SW 1271 (cell line): Measurements from ENCODE around the gene SRCAP.
"Not testable (repeated sequence)": the region's sequence is repeated elsewhere in the genome, so short reads cannot be mapped to it uniquely, and the experiment has no call there.

Source experiments
- DNase-seq, 2 experiments: peaks; one replicate each; lab custom pipeline; 2025; lab: John Stamatoyannopoulos, UW

The SRCAP gene

GRCh38 chr16:30663820-30664219, 35.2 kb upstream of the SRCAP start:
- no peak for DNase-seq

- DNase-seq, result no peak
Measured at GRCh38 chr16:30664616-30665109, 34.3 kb upstream of the SRCAP start.

- DNase-seq, result no peak
Measured at GRCh38 chr16:30665155-30665829, 33.7 kb upstream of the SRCAP start.

DNA sequence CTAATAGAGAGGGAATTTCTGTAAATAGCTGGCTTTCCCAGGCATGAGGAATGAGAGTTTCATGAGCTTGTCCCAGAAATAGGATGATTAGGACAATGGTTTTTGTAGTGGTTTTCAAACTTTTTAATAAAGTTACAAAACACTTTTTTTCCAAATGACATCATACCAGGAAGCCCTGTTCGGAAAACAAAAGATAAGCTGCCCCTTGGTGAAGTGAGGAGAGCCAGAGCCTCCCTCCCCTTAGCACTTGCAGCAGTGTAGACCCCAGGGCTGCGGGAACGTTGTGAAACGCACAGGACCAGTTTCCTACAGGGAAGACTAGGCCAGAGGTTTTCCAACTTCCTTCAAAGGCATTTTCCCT, 33.2 kb upstream of the SRCAP start:
- no peak for DNase-seq

DNA sequence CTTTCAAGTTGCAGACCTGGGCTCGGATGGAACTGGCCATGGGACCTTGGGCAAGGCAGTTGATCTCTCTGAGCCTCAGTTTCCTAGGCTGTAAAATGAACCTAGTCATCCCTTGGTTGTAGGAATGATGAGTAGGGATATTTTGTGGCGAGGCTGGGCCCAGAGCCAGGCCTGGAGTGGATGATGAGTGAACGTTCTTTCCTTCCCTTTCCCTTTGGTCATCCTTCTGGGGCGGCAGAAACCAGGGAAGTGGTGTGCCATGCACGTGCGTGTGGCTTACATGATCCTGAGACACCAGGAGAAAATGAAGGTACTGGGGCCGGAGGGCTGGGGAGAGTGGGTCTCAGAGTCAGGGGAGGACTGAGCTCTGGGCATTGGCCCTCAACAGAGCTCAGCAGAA, 32.3 kb upstream of the SRCAP start:
- no peak for DNase-seq

DNA sequence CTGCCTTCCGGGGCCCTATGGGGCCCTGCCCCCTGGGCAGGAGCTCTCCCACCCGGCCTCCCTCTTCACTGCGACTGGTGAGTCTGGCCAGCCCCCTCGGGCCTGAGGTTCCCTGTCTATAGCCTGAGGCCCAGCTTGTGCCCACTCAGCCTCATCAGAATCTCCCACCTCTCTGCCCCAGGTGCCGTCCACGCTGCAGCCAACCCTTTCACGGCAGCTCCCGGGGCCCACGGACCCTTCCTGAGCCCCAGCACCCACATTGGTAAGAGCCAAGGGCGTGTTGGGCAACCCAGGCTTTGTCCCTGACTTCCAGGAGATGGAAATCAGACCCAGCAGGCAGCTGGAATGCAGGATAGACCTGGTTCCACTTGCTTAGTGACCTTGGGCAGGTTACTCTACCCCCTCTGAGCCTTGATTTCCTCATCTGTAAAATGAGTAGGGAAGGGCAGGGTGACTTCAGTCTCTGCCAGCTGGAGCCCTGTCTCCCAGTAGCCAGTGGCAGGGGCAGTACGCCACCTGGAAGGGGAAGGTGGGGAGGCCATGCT, 31.5 kb upstream of the SRCAP start:
- DNase-seq, result no peak

DNA sequence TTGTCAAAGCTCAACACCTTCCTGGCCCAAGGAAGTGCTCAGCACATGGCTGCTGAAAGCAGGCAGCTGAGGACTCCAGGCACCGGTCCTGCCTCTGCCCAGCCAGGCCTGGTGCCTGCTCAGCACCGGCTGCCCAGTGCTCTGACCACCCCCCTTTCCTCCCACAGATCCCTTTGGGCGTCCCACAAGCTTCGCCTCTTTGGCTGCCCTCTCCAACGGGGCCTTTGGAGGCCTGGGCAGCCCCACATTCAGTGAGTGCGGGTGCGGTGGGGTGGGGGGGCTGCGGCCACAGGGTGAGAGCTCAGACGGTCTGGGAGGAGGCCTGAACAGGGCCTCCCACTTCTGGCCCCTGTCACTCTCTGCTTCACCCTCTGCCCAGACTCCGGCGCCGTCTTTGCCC, 30.6 kb upstream of the SRCAP start:
- no peak for DNase-seq

DNA sequence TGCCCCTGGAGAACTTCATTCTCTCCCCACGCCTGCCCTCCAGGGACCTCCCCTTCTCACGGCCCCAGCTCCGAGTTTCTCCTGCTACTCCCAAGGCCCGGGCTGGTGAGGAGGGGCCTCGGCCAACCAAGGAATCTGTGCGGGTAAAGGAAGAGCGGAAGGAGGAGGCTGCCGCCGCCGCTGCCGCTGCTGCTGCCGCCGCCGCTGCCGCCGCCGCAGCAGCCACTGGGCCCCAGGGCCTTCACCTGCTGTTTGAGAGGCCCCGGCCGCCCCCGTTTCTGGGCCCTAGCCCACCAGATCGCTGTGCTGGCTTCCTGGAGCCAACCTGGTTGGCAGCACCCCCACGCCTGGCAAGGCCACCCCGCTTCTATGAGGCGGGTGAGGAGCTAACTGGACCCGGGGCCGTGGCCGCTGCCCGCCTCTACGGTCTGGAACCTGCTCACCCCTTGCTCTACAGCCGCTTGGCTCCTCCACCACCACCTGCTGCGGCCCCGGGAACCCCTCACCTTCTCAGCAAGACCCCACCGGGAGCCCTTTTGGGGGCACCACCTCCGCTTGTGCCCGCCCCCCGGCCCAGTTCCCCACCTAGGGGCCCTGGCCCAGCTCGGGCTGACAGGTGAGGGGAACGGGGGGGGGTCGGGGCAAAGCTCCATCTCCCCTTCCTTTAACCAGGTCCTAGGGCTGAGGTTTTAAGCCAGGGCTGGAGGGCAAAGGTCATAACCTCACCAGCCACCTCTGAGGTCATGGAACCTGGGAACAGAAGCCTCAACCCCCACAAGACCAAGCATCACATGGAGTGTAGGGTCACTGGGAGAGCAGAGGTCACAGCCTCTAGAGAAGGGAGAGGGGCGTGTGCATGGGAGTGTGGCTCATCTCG, 29.7 kb upstream of the SRCAP start:
- DNase-seq, result no peak

DNA sequence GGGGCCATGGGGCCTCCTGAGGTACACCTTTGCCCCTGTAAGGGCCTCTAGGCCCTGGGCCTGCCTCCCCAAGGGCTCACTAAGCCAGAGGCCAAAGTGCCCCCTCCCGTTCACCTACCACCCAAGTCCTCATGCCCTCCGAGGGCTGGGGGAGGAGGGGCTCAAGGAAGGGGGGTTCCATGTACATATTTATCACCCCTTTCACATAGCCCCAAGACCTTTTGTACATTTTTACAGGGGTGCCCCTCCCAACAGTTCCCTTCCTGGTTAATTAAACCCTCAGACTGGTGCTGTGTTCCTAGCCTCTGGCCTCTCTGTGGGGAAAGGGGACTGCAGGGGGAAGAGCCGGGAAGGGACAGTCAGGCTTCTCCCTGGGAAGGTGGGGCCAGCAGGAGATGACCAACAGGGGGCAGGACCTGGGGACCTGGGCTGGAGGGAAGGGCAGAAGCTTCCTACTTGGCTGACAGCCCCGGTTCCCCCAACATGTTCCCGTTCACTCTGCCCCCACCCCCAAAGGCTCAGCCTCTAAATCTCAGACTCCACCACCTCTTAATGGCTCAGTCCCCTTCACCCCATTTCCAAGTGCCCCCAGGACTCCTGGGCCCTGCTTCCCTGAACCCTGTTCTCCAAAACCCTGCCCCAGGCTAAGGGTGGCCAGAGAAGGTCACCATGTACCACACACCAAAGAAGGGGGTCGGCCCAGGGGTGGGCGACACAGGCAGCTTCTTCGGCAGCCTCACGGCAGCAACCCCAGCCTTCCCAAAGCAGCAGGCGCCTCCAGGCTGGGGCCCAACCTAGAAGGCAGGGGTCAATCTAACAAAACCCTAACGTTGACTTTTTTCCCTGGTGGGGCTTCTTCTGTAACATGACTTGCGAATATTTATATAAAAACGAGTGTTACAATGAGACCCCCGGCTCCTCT, 28.8 kb upstream of the SRCAP start:
- DNase-seq, result no peak

DNA sequence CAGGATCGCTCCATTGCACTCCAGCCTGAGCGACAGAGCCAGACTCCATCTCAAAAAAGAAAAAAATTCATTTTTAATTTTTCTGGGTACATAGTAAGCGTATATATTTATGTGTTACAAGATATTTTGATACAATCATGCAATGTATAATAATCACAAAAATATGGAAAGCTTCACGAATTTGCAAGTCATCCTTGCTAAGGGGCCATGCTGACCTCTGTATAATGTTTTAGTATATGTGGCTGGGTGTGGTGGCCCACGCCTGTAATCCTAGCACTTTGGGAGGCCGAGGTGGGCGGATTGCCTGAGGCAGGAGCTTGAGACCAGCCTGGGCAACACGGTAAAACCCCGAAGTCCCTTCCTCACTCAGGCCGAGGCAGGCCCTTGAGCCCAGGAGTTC, 23.8 kb upstream of the SRCAP start:
- no peak for DNase-seq

- no peak for DNase-seq
Measured at GRCh38 chr16:30677931-30678585, 20.9 kb upstream of the SRCAP start.

- no peak for DNase-seq
Measured at GRCh38 chr16:30678586-30678970, 20.4 kb upstream of the SRCAP start.

DNA sequence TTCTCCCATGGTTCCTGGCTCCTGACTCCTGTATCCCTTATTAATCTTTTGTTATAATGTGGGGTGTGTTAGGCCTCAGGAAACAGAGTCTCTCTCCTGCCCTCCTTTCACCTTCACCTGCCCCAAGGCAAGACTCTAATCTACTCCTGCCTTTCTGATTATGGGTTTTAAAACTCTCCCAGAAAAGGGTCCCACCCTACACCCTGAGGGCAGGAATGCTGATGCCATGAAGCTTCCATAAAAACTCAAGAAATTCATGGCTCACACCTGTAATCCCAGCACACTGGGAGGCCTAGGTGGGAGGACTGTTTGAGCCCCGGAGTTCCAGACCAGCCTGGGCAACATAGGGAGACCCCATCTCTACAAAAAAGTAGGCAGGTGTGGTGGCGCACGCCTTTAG, 18.6 kb upstream of the SRCAP start:
- DNase-seq, result no peak

DNA sequence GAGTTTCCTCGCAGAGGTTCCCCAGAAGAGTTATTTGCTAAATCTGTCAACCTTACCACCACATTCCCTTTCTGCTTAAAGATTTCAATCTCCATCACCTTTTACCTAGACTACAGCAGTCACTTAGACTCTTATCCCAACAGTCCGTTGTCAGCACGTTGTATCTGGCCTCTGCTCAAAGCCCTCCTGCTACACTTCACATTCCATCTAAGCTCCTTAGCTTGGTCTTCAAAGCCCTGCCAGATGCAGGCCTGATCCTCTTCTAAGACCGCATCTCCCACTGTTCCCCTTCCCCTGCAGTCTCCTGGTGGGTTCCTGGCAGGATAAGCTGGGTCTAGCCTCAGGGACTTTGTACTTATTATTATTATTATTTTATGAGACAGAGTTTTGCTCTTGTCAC, 10.3 kb upstream of the SRCAP start:
- DNase-seq, result no peak

DNA sequence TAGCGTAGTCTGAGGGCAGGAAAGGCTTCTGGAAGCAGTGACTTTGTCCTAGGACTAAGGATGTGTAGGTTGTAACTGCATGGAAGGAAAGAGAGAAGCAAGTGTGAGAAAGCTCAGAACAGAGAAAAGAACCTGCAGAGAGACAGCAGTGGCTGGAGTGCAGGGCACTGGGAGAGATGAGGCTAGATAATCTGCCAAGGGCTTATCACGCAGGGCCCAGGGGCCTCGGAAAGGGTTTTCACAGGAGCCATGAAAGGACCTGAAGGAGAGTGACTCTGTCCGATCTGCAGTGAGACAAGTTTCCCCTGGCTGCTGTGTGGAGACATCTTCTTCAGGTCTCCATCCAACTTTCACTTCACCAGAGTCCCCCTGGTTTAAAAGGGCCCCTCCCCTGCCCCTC, 7.1 kb upstream of the SRCAP start:
- no peak for DNase-seq

- DNase-seq, result no peak
Measured at GRCh38 chr16:30692396-30693064, 6.4 kb upstream of the SRCAP start.

DNA sequence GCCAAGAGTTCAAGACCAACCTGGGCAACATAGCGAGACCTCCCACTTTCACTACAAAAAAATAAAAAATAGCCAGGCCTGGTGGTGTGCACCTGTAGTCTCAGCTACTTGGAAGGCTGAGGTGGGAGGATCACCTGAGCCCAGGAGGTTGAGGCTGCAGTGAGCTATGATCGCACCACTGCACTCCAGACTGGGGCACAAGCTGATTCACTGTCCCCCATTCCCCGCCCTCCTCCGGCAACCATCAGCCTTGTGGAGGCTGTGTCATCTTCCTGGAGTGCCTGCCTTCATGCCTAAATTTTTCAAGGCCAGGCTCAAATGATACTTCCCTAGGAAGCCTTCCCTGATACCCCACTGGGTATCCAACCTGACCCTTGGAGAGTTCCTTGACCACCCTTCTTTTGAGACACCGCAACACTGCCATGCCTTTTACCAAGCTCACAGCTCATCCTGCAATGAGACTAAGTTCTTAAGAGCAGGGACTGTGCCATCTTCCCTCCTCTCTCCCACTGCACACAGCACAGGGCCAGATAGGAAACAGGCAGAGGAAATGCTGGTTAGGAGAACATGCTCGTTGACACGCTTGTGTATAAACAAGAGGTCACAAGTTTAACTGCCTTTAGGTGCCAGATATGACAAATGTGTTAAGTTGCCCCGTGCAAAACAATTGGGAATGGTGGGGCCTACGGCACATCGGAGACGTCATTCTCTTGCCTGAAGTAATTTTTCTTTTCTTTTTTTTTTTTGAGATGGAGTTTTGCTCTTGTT, 3.9 kb upstream of the SRCAP start:
- DNase-seq, result no peak

DNA sequence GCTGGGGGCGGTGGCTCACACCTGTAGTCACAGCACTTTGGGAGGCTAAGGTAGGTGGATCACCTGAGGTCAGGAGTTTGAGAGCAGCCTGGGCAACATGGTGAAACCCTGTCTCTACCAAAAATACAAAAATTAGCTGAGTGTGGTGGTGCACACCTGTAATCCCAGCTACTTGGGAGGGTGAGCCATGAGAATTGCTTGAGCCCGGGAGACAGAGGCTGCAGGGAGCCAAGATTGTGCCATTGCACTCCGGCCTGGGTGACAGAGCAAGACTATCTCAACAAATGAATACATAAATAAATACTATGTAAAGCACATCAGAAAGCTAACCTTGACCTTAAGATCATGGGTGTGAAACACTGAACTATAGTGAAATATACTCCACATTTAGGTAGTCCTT, 2.3 kb upstream of the SRCAP start:
- not testable (repeated sequence) for DNase-seq

- no peak for DNase-seq
Measured at GRCh38 chr16:30697264-30698138, 1.5 kb upstream of the SRCAP start.
